Uterus (tissue), 2 donors: Measurements from ENCODE around the gene SNAPIN.

ENCODE experiments used
- CTCF ChIP-seq, 4 experiments: fragments of 200-600 bp in 2 of 4; fragments of 450-650 bp in 2 of 4; sonication (generic) in 2 of 4; IDR thresholded peaks; one replicate each; pipeline ENCODE4 v1.5.1; 2016 to 2019; ENCODE audit warnings: antibody characterized with exemption in 4 of 4, mild to moderate bottlenecking in 2 of 4, moderate library complexity in 1 of 4
- POLR2A ChIP-seq, 2 donors: fragments of 450-650 bp; IDR thresholded peaks; one replicate each; pipeline ENCODE4 v1.6.1; 2016; ENCODE audit warnings: antibody characterized with exemption in 2 of 2, mild to moderate bottlenecking in 1 of 2, moderate library complexity in 1 of 2

GRCh38 chr1:153613406-153613805 lies 45.1 kb upstream of the SNAPIN start:
- TF ChIP-seq CTCF (IDR thresholded peaks at IDR 0.05) (no peak), POLR2A (IDR thresholded peaks at IDR 0.05) (no peak)
